Measurements from ENCODE around the gene FAM240B.

The FAM240B gene

GRCh38 chr9:38692707-38693106 lies 27.2 kb downstream of the FAM240B start:
- no peak overlapping the region for H3K14ac ChIP-seq (ENCODE audit: low read length)
- DNase-seq (ENCODE audit: low spot score) = no peak

GRCh38 chr9:38690574-38690973 lies 29.4 kb downstream of the FAM240B start:
- Histone ChIP-seq H3K27me3 (ENCODE audit: control insufficient read depth in 3 of 3, insufficient read depth in 3 of 3, low read depth in 1 of 3, low read length in 3 of 3) (no peaks in the 10 kb centered on the region), H2BK12ac (ENCODE audit: low read length) (no peak overlapping the region), H3K9ac (ENCODE audit: low read depth, low read length, poor library complexity) (no peak overlapping the region), H2BK15ac (ENCODE audit: low read length) (no peak overlapping the region), H4K91ac (ENCODE audit: low read depth, low read length, poor library complexity) (no peak overlapping the region), H2AFZ (ENCODE audit: low read length) (peak overlapping the region; percentile 65), H3K14ac (ENCODE audit: low read length) (no peak overlapping the region), H3K18ac (ENCODE audit: low read length) (no peak overlapping the region), H3K9me3 (replicated peaks in 1 of 2; ENCODE audit: control insufficient read depth in 2 of 2, insufficient read depth in 1 of 2, low read depth in 1 of 2, low read length in 2 of 2) (no peaks in the 10 kb centered on the region), H2BK120ac (ENCODE audit: low read depth, low read length) (no peak overlapping the region), H3K23ac (ENCODE audit: low read depth, low read length, poor library complexity) (no peak overlapping the region), H2AK5ac (ENCODE audit: low read depth, low read length) (no peak overlapping the region), H4K8ac (ENCODE audit: low read depth, low read length) (no peak overlapping the region), H3K4ac (ENCODE audit: low read length) (no peak overlapping the region), H3K4me3 (ENCODE audit: low read length in 2 of 2) (no peak overlapping the region), H3K36me3 (replicated peaks in 1 of 2; ENCODE audit: control insufficient read depth in 2 of 2, insufficient read depth in 2 of 2, low read length in 2 of 2) (no peaks in the 10 kb centered on the region), H3K27ac (replicated peaks; ENCODE audit: low read length) (no peak overlapping the region), H3K4me2 (ENCODE audit: insufficient read depth, low read length, poor library complexity, severe bottlenecking) (no peak overlapping the region), H2BK5ac (ENCODE audit: low read length) (no peak overlapping the region), H3K4me1 (ENCODE audit: control insufficient read depth in 2 of 2, insufficient read depth in 1 of 2, low read depth in 1 of 2, low read length in 2 of 2) (peaks cover 11 to 21% of the 10 kb centered on the region in 2 donors), H3K79me1 (ENCODE audit: low read depth, low read length) (no peaks in the 10 kb centered on the region)
- no peak for DNase-seq (ENCODE audit: low spot score)
- WGBS, 2 donors (ENCODE audit: extremely low coverage in 2 of 2, insufficient read length in 2 of 2, insufficient replicate concordance in 1 of 2) = no CpG with 5 or more reads among the region's 3 CpGs

More at GRCh38 chr9:38692707-38693106, 27.2 kb downstream of the FAM240B start:
- H3K27ac ChIP-seq (replicated peaks; ENCODE audit: low read length) = no peak overlapping the region
- H2BK5ac ChIP-seq (ENCODE audit: low read length) = no peak overlapping the region
- no peak overlapping the region for H2BK120ac ChIP-seq (ENCODE audit: low read depth, low read length)
- H3K4ac ChIP-seq (ENCODE audit: low read length) = no peak overlapping the region
- no peaks in the 10 kb centered on the region for H3K27me3 ChIP-seq (ENCODE audit: control insufficient read depth in 3 of 3, insufficient read depth in 3 of 3, low read depth in 1 of 3, low read length in 3 of 3)
- no peaks in the 10 kb centered on the region for H3K36me3 ChIP-seq (replicated peaks in 1 of 2; ENCODE audit: control insufficient read depth in 2 of 2, insufficient read depth in 2 of 2, low read length in 2 of 2)
- no peaks in the 10 kb centered on the region for H3K9me3 ChIP-seq (replicated peaks in 1 of 2; ENCODE audit: control insufficient read depth in 2 of 2, insufficient read depth in 1 of 2, low read depth in 1 of 2, low read length in 2 of 2)
- no peak overlapping the region for H2AFZ ChIP-seq (ENCODE audit: low read length)
- no peak overlapping the region for H3K4me2 ChIP-seq (ENCODE audit: insufficient read depth, low read length, poor library complexity, severe bottlenecking)
- no peak overlapping the region for H3K4me3 ChIP-seq (ENCODE audit: low read length in 2 of 2)
- peaks cover 8 to 14% of the 10 kb centered on the region in 2 donors for H3K4me1 ChIP-seq (ENCODE audit: control insufficient read depth in 2 of 2, insufficient read depth in 1 of 2, low read depth in 1 of 2, low read length in 2 of 2)
- H2AK5ac ChIP-seq (ENCODE audit: low read depth, low read length) = no peak overlapping the region
- H4K91ac ChIP-seq (ENCODE audit: low read depth, low read length, poor library complexity) = no peak overlapping the region
- no peak overlapping the region for H4K8ac ChIP-seq (ENCODE audit: low read depth, low read length)
- H3K23ac ChIP-seq (ENCODE audit: low read depth, low read length, poor library complexity) = no peak overlapping the region
- no CpG with 5 or more reads among the region's 4 CpGs for WGBS, 2 donors (ENCODE audit: extremely low coverage in 2 of 2, insufficient read length in 2 of 2, insufficient replicate concordance in 1 of 2)
- H3K9ac ChIP-seq (ENCODE audit: low read depth, low read length, poor library complexity) = no peak overlapping the region
- H2BK12ac ChIP-seq (ENCODE audit: low read length) = no peak overlapping the region
- no peak overlapping the region for H3K18ac ChIP-seq (ENCODE audit: low read length)
- no peaks in the 10 kb centered on the region for H3K79me1 ChIP-seq (ENCODE audit: low read depth, low read length)
- H2BK15ac ChIP-seq (ENCODE audit: low read length) = no peak overlapping the region

- Histone ChIP-seq H3K14ac (ENCODE audit: low read length) (no peak overlapping the region), H2BK5ac (ENCODE audit: low read length) (no peak overlapping the region), H3K4me2 (ENCODE audit: insufficient read depth, low read length, poor library complexity, severe bottlenecking) (no peak overlapping the region), H3K27me3 (ENCODE audit: control insufficient read depth in 3 of 3, insufficient read depth in 3 of 3, low read depth in 1 of 3, low read length in 3 of 3) (no peaks in the 10 kb centered on the region), H4K8ac (ENCODE audit: low read depth, low read length) (no peak overlapping the region), H3K4me1 (ENCODE audit: control insufficient read depth in 2 of 2, insufficient read depth in 1 of 2, low read depth in 1 of 2, low read length in 2 of 2) (peaks cover 11 to 21% of the 10 kb centered on the region in 2 donors), H3K79me1 (ENCODE audit: low read depth, low read length) (no peaks in the 10 kb centered on the region), H2BK12ac (ENCODE audit: low read length) (no peak overlapping the region), H2BK120ac (ENCODE audit: low read depth, low read length) (no peak overlapping the region), H3K4me3 (ENCODE audit: low read length in 2 of 2) (no peak overlapping the region), H2AFZ (ENCODE audit: low read length) (peak overlapping the region; percentile 65), H3K27ac (replicated peaks; ENCODE audit: low read length) (peak overlapping the region; percentile 27), H2AK5ac (ENCODE audit: low read depth, low read length) (no peak overlapping the region), H3K18ac (ENCODE audit: low read length) (peak overlapping the region; percentile 2), H3K9me3 (replicated peaks in 1 of 2; ENCODE audit: control insufficient read depth in 2 of 2, insufficient read depth in 1 of 2, low read depth in 1 of 2, low read length in 2 of 2) (no peaks in the 10 kb centered on the region), H3K36me3 (replicated peaks in 1 of 2; ENCODE audit: control insufficient read depth in 2 of 2, insufficient read depth in 2 of 2, low read length in 2 of 2) (no peaks in the 10 kb centered on the region), H3K9ac (ENCODE audit: low read depth, low read length, poor library complexity) (no peak overlapping the region), H3K23ac (ENCODE audit: low read depth, low read length, poor library complexity) (no peak overlapping the region), H4K91ac (ENCODE audit: low read depth, low read length, poor library complexity) (no peak overlapping the region), H2BK15ac (ENCODE audit: low read length) (no peak overlapping the region), H3K4ac (ENCODE audit: low read length) (no peak overlapping the region)
- peak; percentile 58 for DNase-seq (ENCODE audit: low spot score)
- WGBS, 2 donors (ENCODE audit: extremely low coverage in 2 of 2, insufficient read length in 2 of 2, insufficient replicate concordance in 1 of 2) = no CpG with 5 or more reads among the region's 5 CpGs
Observed at GRCh38 chr9:38689678-38690077, 30.3 kb downstream of the FAM240B start.

GRCh38 chr9:38687992-38688391 lies 31.9 kb downstream of the FAM240B start:
- no CpG with 5 or more reads among the region's 8 CpGs for WGBS, 2 donors (ENCODE audit: extremely low coverage in 2 of 2, insufficient read length in 2 of 2, insufficient replicate concordance in 1 of 2)
- Histone ChIP-seq H2AK5ac (ENCODE audit: low read depth, low read length) (no peak overlapping the region), H3K79me1 (ENCODE audit: low read depth, low read length) (no peaks in the 10 kb centered on the region), H3K9me3 (replicated peaks in 1 of 2; ENCODE audit: control insufficient read depth in 2 of 2, insufficient read depth in 1 of 2, low read depth in 1 of 2, low read length in 2 of 2) (no peaks in the 10 kb centered on the region), H3K9ac (ENCODE audit: low read depth, low read length, poor library complexity) (no peak overlapping the region), H4K91ac (ENCODE audit: low read depth, low read length, poor library complexity) (no peak overlapping the region), H3K27me3 (ENCODE audit: control insufficient read depth in 3 of 3, insufficient read depth in 3 of 3, low read depth in 1 of 3, low read length in 3 of 3) (no peaks in the 10 kb centered on the region), H3K4me2 (ENCODE audit: insufficient read depth, low read length, poor library complexity, severe bottlenecking) (no peak overlapping the region), H2AFZ (ENCODE audit: low read length) (peak overlapping the region; percentile 76), H3K4ac (ENCODE audit: low read length) (no peak overlapping the region), H3K4me3 (ENCODE audit: low read length in 2 of 2) (peak overlapping the region in 1 of 2 donors; percentile 33), H2BK15ac (ENCODE audit: low read length) (peak overlapping the region; percentile 5), H4K8ac (ENCODE audit: low read depth, low read length) (no peak overlapping the region), H3K27ac (replicated peaks; ENCODE audit: low read length) (no peak overlapping the region), H3K36me3 (replicated peaks in 1 of 2; ENCODE audit: control insufficient read depth in 2 of 2, insufficient read depth in 2 of 2, low read length in 2 of 2) (no peaks in the 10 kb centered on the region), H2BK5ac (ENCODE audit: low read length) (no peak overlapping the region), H3K14ac (ENCODE audit: low read length) (no peak overlapping the region), H3K18ac (ENCODE audit: low read length) (peak overlapping the region; percentile 67), H2BK12ac (ENCODE audit: low read length) (no peak overlapping the region), H2BK120ac (ENCODE audit: low read depth, low read length) (no peak overlapping the region), H3K4me1 (ENCODE audit: control insufficient read depth in 2 of 2, insufficient read depth in 1 of 2, low read depth in 1 of 2, low read length in 2 of 2) (peaks cover 11 to 24% of the 10 kb centered on the region in 2 donors), H3K23ac (ENCODE audit: low read depth, low read length, poor library complexity) (no peak overlapping the region)
- DNase-seq (ENCODE audit: low spot score) = no peak

Measured in neuronal stem cell (in vitro differentiated cells).